NCI-H524 (cell line): ENCODE measurements around the gene KIAA0825.

Source experiments
- DNase-seq, 2 experiments: peaks; one replicate each; lab custom pipeline; 2025; lab: John Stamatoyannopoulos, UW

KIAA0825 gene

DNA sequence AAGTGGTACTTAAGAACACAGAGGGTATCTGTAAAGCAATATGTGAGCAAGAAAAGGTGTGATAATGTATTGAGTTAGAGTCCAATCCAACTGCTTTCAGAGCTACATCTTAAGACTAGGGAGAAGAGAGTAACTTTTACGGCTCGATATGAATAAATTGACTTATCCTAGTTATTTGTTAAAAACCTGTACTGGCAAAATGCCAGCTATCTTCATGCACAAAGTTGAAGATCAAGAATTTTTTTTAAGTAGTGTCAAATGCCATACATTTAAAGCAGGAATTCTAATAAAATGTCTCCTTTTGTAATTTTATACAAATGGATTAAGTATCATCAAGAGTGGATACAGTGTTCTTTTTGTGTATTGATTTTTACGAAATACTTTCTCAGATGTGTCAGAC is 305.2 kb downstream of the KIAA0825 start:
- no peak for DNase-seq

GRCh38 chr5:94312298-94312697 is 306.1 kb downstream of the KIAA0825 start:
- no peak for DNase-seq

GRCh38 chr5:94310833-94311232 is 307.6 kb downstream of the KIAA0825 start:
- no peak for DNase-seq

- no peak for DNase-seq
Observed at GRCh38 chr5:94309141-94309540, 309.3 kb downstream of the KIAA0825 start.

DNA sequence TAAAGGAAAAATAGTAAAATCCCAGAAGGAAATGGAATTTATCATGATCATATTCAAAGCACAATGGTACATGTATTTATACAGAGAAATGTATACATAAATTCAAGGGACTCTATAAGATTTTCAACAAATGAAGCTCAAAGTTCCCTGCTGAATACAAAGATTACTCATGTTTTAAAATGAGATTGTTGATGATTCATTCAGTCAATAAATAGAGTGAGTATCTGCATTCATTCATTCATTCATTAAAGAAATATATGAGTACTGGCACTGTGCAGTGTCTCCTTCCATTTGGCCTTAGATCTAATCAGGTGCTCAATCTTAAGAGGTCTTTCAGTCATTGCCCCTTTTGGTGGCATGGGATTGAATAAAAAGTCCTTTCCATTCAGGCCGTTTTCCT is 310.0 kb downstream of the KIAA0825 start:
- no peak for DNase-seq

- no peak for DNase-seq
Observed at GRCh38 chr5:94304146-94304545, 314.3 kb downstream of the KIAA0825 start.

DNA sequence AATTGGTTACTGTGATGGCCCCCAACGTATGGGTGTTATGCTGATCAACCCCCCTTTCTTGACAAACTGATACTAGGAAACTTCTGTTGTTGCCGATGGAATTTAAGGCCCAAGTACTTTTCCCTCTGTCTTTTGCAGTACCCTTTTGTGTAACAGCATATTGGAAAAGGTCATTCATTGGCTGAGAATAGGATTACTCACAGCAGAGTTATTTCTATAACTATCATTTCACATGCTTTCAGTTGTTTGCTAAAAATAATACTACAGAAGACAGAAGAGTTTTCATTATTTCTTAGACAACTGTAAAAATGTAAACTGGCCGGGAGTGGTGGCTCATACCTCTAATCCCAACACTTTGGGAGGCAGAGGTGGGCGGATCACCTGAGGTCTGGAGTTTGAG is 329.5 kb downstream of the KIAA0825 start:
- DNase-seq = no peak

DNA sequence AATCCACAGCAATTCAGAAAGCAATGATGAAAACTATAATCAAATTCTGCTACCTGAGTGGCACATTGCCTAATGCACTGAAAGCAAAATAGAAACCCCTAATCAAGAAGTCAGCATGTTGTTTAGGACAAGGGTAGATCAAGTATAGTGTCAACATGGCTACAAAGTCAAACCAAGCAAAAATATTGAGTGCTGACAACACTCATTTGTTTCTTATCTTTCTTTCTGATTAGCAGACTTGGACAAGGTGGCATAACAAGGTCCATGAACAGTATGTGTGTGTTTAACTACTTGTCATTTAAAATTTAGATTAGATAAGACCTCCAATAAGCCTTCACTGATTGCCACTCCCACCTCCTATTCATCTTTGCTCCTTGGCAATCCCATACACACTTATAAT is 332.4 kb downstream of the KIAA0825 start:
- no peak for DNase-seq

- DNase-seq = no peak
Observed at GRCh38 chr5:94283093-94283492, 335.3 kb downstream of the KIAA0825 start.

- no peak for DNase-seq
Observed at GRCh38 chr5:94281236-94281801, 337.1 kb downstream of the KIAA0825 start.

GRCh38 chr5:94276751-94277150 is 341.7 kb downstream of the KIAA0825 start:
- DNase-seq = no peak

GRCh38 chr5:94276048-94276447 is 342.4 kb downstream of the KIAA0825 start:
- DNase-seq = no peak

DNA sequence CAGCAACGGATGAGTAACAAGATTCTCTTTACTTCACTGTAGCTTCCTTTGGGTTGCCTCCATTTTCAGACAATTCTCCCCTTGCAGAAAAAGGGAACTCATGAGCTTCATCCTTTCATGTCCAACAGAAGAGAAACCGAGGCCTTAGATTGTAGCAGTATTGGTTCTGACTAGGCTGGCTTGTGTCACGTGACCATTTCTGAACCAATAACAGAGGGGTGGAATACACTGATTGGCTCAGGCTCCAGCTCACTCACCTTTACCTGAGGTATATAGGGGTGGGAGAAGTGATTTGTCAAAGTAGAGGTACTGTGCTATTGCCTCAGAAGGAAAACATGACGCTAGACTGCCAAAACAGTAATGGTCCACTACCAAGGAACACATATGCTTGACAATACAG is 343.7 kb downstream of the KIAA0825 start:
- no peak for DNase-seq

DNA sequence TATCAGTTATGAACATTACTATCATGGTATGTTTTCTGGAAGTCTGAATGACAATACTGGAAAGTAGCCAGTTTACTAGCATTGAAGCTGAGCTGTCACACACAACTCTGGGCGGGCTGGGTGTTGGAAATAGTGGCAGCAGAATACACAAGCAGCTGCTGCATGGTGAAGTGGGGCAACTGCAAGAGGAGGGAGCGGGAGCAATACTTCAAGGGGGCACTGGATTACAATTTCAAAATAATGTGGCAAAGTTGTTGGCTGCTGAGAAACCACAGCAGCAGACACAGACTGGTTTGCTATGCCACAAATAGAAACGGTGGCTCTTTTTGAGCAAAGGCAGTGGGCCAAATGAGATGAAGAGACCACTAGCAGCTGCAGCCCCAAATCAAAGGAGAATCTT is 350.2 kb downstream of the KIAA0825 start:
- DNase-seq = no peak

- no peak for DNase-seq
Observed at GRCh38 chr5:94267350-94267899, 351.0 kb downstream of the KIAA0825 start.

- no peak for DNase-seq
Observed at GRCh38 chr5:94266170-94266569, 352.2 kb downstream of the KIAA0825 start.

DNA sequence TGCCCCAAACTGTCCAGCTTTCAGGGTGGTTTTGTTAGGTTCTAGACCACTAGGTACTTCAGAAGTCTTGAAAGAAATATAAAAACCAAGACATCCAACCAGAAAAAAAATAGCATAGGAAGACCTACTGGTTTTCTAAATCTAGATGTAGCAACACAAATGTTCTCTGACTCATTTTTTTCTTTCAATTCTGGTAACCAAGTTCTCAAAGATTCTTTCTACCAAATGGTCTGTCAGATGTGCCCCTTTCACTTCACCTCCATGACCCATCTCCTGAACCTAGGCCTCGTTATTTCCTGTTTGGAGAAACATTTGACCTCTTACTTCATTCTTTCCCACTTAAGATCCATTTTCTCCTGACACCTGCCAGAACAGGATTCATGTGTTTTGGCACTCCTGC is 355.3 kb downstream of the KIAA0825 start:
- DNase-seq = no peak

- DNase-seq = no peak
Observed at GRCh38 chr5:94260096-94260495, 358.3 kb downstream of the KIAA0825 start.

- DNase-seq = peak in 1 of 2 experiments; percentile 7
Observed at GRCh38 chr5:94254214-94254613, 364.2 kb downstream of the KIAA0825 start.

DNA sequence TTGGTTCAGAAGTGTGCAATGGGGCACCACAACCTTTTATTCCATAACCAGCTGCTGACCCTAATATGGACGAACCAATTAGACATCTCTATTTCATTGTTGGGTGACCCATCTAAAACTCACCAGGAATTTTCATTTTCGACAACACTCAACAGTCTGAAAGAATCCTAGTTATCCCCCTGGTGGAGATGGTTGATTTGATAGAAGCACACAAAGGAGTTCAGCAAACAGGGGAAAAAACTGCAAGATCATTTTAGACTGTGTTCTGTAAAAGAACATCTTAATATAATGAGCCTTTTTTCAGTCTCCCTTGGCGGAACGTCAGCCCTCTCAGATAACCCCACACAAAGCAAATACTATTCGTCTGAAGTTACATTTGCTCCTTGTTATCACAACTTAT is 367.4 kb downstream of the KIAA0825 start:
- DNase-seq = no peak

DNA sequence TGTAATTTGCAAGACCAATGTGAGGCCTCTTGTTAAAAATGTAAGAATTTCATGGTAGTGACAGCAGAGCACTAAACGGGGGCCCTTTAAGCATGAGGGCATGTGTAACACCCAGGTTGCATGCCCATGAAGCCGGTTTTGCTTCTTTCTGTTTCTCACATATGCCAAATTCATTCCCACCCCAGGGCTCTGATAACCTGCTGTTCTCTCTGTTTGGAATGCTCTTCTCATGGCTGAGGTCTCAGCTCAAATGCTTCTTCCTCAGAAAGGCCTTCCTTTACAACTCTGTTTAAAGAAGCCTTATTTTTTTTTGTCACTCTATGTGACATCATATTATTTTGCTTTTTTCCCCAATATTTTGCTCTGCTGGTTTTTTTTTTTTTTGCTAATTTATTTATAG is 369.0 kb downstream of the KIAA0825 start:
- DNase-seq = no peak

GRCh38 chr5:94248175-94248875 is 370.1 kb downstream of the KIAA0825 start:
- DNase-seq = no peak

- no peak for DNase-seq
Observed at GRCh38 chr5:94245608-94246007, 372.8 kb downstream of the KIAA0825 start.

DNA sequence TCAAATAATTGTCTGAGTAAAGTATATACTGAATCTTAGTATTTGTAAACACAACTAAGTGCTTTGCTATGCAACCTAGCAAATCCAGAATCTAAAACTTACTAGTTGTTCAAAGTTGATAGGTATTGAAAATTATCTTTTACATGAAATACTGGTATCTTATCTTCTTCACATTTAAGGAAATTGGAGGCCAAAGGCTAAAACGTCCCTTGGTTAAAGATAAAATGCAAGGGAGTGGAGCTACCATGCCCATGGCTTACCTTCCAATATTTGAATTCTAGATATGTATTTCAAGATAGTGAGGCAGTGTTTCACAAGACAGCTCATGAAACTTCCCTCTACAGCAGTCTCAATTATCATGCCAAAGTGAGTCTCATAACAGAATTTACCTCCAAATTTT is 373.5 kb downstream of the KIAA0825 start:
- no peak for DNase-seq
